ENCODE measurements around the gene ECE2.

The ECE2 gene

GRCh38 chr3:184257083-184257915, 18.5 kb upstream of the ECE2 start:
- ChIA-PET CTCF (interaction anchor here (1.8 kb wide), 1 partner anchor 112 kb away, joined by 8 read pairs; no protein-coding TSS in a partner anchor), POLR2A (ENCODE audit: low non-redundant PET) (interaction anchor here (0.7 kb wide), 1 partner anchor 77 kb away, joined by 4 read pairs; no protein-coding TSS in a partner anchor)
- H3K27ac ChIP-seq, result no peak overlapping the region
- TF ChIP-seq CTCF (conservative IDR thresholded peaks at IDR 0.05; ENCODE audit: low read depth), result no peak
- DNase-seq (ENCODE audit: low spot score), result no peak

GRCh38 chr3:184258926-184259325, 16.9 kb upstream of the ECE2 start:
- ChIA-PET POLR2A (ENCODE audit: low non-redundant PET) (interaction anchor here (0.5 kb wide), 1 partner anchor 16 kb away, joined by 3 read pairs; no protein-coding TSS in a partner anchor), CTCF (interaction anchor here (1.0 kb wide), 1 partner anchor 9 kb away, joined by 4 read pairs; no protein-coding TSS in a partner anchor)
- no peak overlapping the region for H3K27ac ChIP-seq
- no peak for DNase-seq (ENCODE audit: low spot score)
- no peak for TF ChIP-seq CTCF (conservative IDR thresholded peaks at IDR 0.05; ENCODE audit: low read depth)

GRCh38 chr3:184259396-184259877, 16.4 kb upstream of the ECE2 start:
- TF ChIP-seq CTCF (conservative IDR thresholded peaks at IDR 0.05; ENCODE audit: low read depth), result no peak
- CTCF ChIA-PET, result interaction anchor here (2.0 kb wide), 1 partner anchor 10 kb away, joined by 11 read pairs; the partner anchor contains the start of gene EEF1AKMT4
- no peak overlapping the region for H3K27ac ChIP-seq
- no peak for DNase-seq (ENCODE audit: low spot score)
- POLR2A ChIA-PET (ENCODE audit: low non-redundant PET), result interaction anchor here (0.5 to 0.6 kb wide), 2 partner anchors 17 to 28 kb away, joined by 3 to 4 read pairs; no protein-coding TSS in a partner anchor

GRCh38 chr3:184259878-184260723, 15.7 kb upstream of the ECE2 start:
- ChIA-PET CTCF (interaction anchor here (0.6 to 2.0 kb wide), 4 partner anchors 10 to 245 kb away, joined by 3 to 11 read pairs (median 4); partner anchors contain the start of gene EEF1AKMT4), POLR2A (ENCODE audit: low non-redundant PET) (interaction anchor here (0.6 to 0.7 kb wide), 2 partner anchors 22 to 27 kb away, joined by 3 to 4 read pairs; no protein-coding TSS in a partner anchor)
- H3K27ac ChIP-seq, result peak overlapping the region; percentile 48
- no peak for TF ChIP-seq CTCF (conservative IDR thresholded peaks at IDR 0.05; ENCODE audit: low read depth)
- peak; percentile 57 for DNase-seq (ENCODE audit: low spot score)

GRCh38 chr3:184260724-184261269, 15.0 kb upstream of the ECE2 start:
- TF ChIP-seq CTCF (conservative IDR thresholded peaks at IDR 0.05; ENCODE audit: low read depth), result no peak
- peak overlapping the region; percentile 48 for H3K27ac ChIP-seq
- POLR2A ChIA-PET (ENCODE audit: low non-redundant PET), result interaction anchor here (0.7 kb wide), 1 partner anchor 22 kb away, joined by 3 read pairs; no protein-coding TSS in a partner anchor
- DNase-seq (ENCODE audit: low spot score), result no peak
- CTCF ChIA-PET, result interaction anchor here (0.6 to 2.0 kb wide), 6 partner anchors 11 to 245 kb away, joined by 3 to 11 read pairs (median 4); partner anchors contain the start of gene EEF1AKMT4

Data from RWPE1 (cell line).